Activated B cell treated with CpG ODN at 0.5 μM for 24 hours (primary cell): ENCODE data around the gene DUSP7. TPM values are rescaled to one million over a fixed set of nuclear protein-coding genes. Genes with fewer than 3 reads are reported as not detected.

ENCODE experiments used
- ATAC-seq: fragments of 200-7000 bp; cut with Tn5 transposase; one replicate; pipeline ENCODE4 v1.10.0; 2021; ENCODE audit warnings: low read depth, mild to moderate bottlenecking, moderate library complexity
- CTCF ChIA-PET: fragments of 350-600 bp; sonication (Branson Sonifier 250); formaldehyde crosslinking; loops from one replicate; lab custom pipeline; 2021; ENCODE audit warnings: antibody characterized with exemption; lab: Charles Lee
- POLR2A ChIA-PET: fragments of 350-600 bp; sonication (Branson Sonifier 250); formaldehyde crosslinking; loops from one replicate; lab custom pipeline; 2021; ENCODE audit warnings: antibody characterized with exemption; lab: Charles Lee
- DNase-seq: peaks from one replicate; pipeline ENCODE4 v3.0.0; 2022
- H3K27ac Mint-ChIP-seq: one replicate; pipeline ENCODE4 v1.8.0; 2020; ENCODE audit warnings: mixed read lengths
- H3K27me3 Mint-ChIP-seq: one replicate; pipeline ENCODE4 v1.8.0; 2021; ENCODE audit warnings: mixed read lengths
- H3K36me3 Mint-ChIP-seq: one replicate; pipeline ENCODE4 v1.8.0; 2021; ENCODE audit warnings: low read depth, mixed read lengths
- H3K4me1 Mint-ChIP-seq: one replicate; pipeline ENCODE4 v1.8.0; 2021; ENCODE audit warnings: mixed read lengths
- H3K4me3 Mint-ChIP-seq: one replicate; pipeline ENCODE4 v1.8.0; 2020; ENCODE audit warnings: mild to moderate bottlenecking, mixed read lengths
- H3K9me3 Mint-ChIP-seq: one replicate; pipeline ENCODE4 v1.8.0; 2020; ENCODE audit warnings: mixed read lengths
- CTCF ChIP-seq: fragments of 200-600 bp; IDR thresholded peaks from one replicate; pipeline ENCODE4 v1.8.0; 2022; ENCODE audit warnings: antibody characterized with exemption, mild to moderate bottlenecking
- intact Hi-C: fragments of 100-400 bp; cut with micrococcal nuclease; formaldehyde crosslinking; loops from one replicate; pipeline ENCODE4 v1.15.1; 2024
- total RNA-seq: library from RNA; stranded (reverse); gene quantifications from 2 replicates; pipeline ENCODE4 v1.2.3, GENCODE V29; 2022

Gene DUSP7
- total RNA-seq, 1 donor from 2014 or later, result 4.3 TPM

GRCh38 chr3:52077925-52078324 is 21.6 kb upstream of the DUSP7 start:
- no peak overlapping the region for H3K27ac Mint-ChIP-seq
- H3K27me3 Mint-ChIP-seq, result no peaks in the 10 kb centered on the region
- ATAC-seq, result no peak
- H3K9me3 Mint-ChIP-seq, result no peaks in the 10 kb centered on the region
- H3K4me3 Mint-ChIP-seq, result no peak overlapping the region
- H3K4me1 Mint-ChIP-seq, result no peaks in the 10 kb centered on the region
- no peak for TF ChIP-seq CTCF
- no peak for DNase-seq
- intact Hi-C loops, result no loop called here
- H3K36me3 Mint-ChIP-seq, result no peaks in the 10 kb centered on the region
- CTCF ChIA-PET, result no interaction called here
- POLR2A ChIA-PET, result no interaction called here

GRCh38 chr3:52076896-52077780 is 20.8 kb upstream of the DUSP7 start:
- Mint-ChIP-seq H3K36me3 (no peaks in the 10 kb centered on the region), H3K27ac (no peak overlapping the region), H3K9me3 (no peaks in the 10 kb centered on the region), H3K27me3 (no peaks in the 10 kb centered on the region), H3K4me3 (no peak overlapping the region), H3K4me1 (no peaks in the 10 kb centered on the region)
- CTCF ChIA-PET, result no interaction called here
- ATAC-seq (no peak), DNase-seq (no peak)
- no peak for TF ChIP-seq CTCF
- intact Hi-C loops, result no loop called here
- POLR2A ChIA-PET, result no interaction called here

- DNase-seq (no peak), ATAC-seq (no peak)
- ChIA-PET POLR2A (no interaction called here), CTCF (no interaction called here)
- Mint-ChIP-seq H3K27ac (no peak overlapping the region), H3K4me1 (no peaks in the 10 kb centered on the region), H3K36me3 (no peaks in the 10 kb centered on the region), H3K4me3 (no peak overlapping the region), H3K27me3 (no peaks in the 10 kb centered on the region), H3K9me3 (no peaks in the 10 kb centered on the region)
- TF ChIP-seq CTCF, result no peak
- intact Hi-C loops, result no loop called here
Measured at GRCh38 chr3:52073490-52073889, 17.1 kb upstream of the DUSP7 start.

- Mint-ChIP-seq H3K36me3 (no peaks in the 10 kb centered on the region), H3K4me1 (no peaks in the 10 kb centered on the region), H3K4me3 (no peak overlapping the region), H3K9me3 (no peaks in the 10 kb centered on the region), H3K27ac (no peak overlapping the region), H3K27me3 (no peaks in the 10 kb centered on the region)
- DNase-seq (no peak), ATAC-seq (no peak)
- intact Hi-C loops, result no loop called here
- TF ChIP-seq CTCF, result no peak
- CTCF ChIA-PET, result no interaction called here
- POLR2A ChIA-PET, result no interaction called here
Measured at GRCh38 chr3:52072471-52072870, 16.1 kb upstream of the DUSP7 start.

- intact Hi-C loops, result no loop called here
- no peaks in the 10 kb centered on the region for H3K9me3 Mint-ChIP-seq
- TF ChIP-seq CTCF, result no peak
- no peak overlapping the region for H3K27ac Mint-ChIP-seq
- ATAC-seq (no peak), DNase-seq (no peak)
- H3K4me1 Mint-ChIP-seq, result no peaks in the 10 kb centered on the region
- POLR2A ChIA-PET, result no interaction called here
- no peaks in the 10 kb centered on the region for H3K27me3 Mint-ChIP-seq
- H3K4me3 Mint-ChIP-seq, result no peak overlapping the region
- H3K36me3 Mint-ChIP-seq, result no peaks in the 10 kb centered on the region
- CTCF ChIA-PET, result no interaction called here
Measured at GRCh38 chr3:52072020-52072419, 15.6 kb upstream of the DUSP7 start.
